Cardiac fibroblast (primary cell): ENCODE data around the gene CRYZ.

Source experiments
- DNase-seq, 2 donors: peaks; one replicate each; pipeline versions ENCODE4 v3.0.0 to v3.0.0-alpha.2; 2010; ENCODE audit warnings: low read depth in 2 of 2
- H3K4me3 ChIP-seq, 2 donors: replicated peaks in 1 of 2; 1 replicate in 1 of 2; 2 replicates in 1 of 2; pipeline ENCODE4 v1.5.1; 2011; ENCODE audit warnings: low read depth in 2 of 2, low read length in 2 of 2, mild to moderate bottlenecking in 2 of 2, moderate library complexity in 1 of 2
- TF ChIP-seq, protein P1 (sequence below): IDR thresholded peaks from one replicate; pipeline ENCODE4 v1.5.1; 2011; ENCODE audit warnings: low read depth, mild to moderate bottlenecking, low read length, inconsistent platforms

The CRYZ gene

DNA sequence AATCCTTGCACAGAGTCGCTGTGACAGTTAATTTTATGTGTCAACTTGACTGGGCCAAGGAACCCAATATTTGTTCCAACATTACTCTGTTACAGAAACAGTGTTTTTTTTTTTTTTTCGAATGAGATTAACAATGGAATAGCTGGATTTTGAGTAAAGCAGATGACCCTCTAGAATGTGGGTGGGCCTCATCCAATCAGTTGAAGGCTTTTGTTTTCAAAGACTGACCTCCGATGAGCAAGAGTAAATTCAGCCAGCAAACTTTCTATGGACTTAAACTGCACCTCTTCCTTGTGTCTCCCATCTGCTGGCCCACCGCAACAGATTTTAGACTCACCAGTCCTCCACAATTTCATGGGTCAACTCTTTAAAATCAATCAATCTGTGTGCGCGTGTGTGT is 17.0 kb downstream of the CRYZ start:
- TF ChIP-seq, protein P1, sequence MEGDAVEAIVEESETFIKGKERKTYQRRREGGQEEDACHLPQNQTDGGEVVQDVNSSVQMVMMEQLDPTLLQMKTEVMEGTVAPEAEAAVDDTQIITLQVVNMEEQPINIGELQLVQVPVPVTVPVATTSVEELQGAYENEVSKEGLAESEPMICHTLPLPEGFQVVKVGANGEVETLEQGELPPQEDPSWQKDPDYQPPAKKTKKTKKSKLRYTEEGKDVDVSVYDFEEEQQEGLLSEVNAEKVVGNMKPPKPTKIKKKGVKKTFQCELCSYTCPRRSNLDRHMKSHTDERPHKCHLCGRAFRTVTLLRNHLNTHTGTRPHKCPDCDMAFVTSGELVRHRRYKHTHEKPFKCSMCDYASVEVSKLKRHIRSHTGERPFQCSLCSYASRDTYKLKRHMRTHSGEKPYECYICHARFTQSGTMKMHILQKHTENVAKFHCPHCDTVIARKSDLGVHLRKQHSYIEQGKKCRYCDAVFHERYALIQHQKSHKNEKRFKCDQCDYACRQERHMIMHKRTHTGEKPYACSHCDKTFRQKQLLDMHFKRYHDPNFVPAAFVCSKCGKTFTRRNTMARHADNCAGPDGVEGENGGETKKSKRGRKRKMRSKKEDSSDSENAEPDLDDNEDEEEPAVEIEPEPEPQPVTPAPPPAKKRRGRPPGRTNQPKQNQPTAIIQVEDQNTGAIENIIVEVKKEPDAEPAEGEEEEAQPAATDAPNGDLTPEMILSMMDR, result no peak
- no peak for DNase-seq
- no peak overlapping the region for H3K4me3 ChIP-seq

DNA sequence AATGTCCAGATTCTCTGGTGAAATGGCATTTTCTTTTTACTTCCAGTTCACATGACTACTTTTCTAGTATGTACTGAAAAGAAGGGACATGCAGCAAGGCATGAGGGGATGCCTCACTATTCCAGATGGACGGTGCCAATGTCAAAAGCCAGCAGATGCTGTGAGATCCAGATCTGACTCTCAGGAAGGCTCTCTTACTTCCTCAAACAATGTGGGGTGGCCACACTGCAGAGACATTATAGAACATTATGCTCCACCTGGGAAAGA is 17.7 kb downstream of the CRYZ start:
- no peak for DNase-seq
- no peak overlapping the region for H3K4me3 ChIP-seq
- TF ChIP-seq, protein P1, result no peak

DNA sequence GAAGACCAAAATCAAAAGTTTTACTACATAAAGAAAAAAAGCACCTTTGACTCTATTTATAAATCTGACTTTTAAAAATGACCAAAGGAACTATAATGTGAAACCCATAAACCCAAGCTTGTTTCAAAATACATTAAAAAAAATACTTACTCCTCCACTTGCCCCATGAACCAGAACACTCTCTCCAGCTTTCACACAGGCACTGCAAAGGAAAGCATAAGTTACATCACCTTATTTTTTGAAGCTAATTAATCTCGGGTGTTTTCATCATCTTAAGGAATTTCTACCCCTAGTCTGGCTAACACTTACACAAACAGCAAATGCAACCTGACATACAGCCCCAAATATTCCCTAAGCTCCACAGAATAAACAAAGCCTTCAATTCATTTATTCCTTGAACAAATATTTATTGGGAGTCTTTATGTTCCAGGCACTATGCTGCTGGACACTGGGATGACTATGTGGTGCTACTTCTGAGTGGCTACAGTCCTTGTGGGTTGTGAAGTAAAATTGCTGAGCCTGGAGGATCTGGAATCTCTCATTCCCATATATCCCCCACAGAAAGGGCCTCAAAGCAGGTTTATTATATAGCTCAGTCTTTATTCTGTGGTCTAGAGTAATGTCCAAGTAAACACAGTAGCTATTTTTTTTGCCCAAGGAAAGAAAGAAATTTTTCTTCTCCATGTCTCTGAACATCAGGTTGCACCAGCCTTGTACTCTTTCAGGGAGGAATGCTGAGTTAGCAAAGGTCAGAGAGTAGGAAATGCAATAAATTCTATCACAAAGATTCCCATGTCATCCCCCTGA is 18.2 kb downstream of the CRYZ start:
- TF ChIP-seq, protein P1, result no peak
- no peak overlapping the region for H3K4me3 ChIP-seq
- DNase-seq, result no peak

DNA sequence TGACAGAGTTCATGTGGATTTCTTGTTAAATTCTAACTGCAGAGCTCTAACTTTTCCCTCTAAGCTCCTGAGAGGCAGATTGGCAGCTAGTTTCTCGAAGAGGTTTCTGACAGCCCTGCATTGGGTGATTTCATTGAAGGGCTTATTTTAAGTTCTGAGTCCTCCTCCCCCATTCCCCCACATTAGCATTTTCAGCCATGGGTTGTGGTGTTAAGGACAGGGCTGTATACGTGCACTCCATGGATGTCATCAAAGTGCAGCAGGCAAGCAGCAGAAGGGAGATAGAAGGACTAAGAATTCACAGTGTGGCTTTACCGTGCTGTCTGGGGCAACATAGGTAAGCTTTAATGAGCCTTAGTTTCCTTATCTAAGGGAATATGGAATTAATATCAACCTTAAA is 19.0 kb downstream of the CRYZ start:
- DNase-seq, result no peak
- no peak overlapping the region for H3K4me3 ChIP-seq
- TF ChIP-seq, protein P1, result no peak

DNA sequence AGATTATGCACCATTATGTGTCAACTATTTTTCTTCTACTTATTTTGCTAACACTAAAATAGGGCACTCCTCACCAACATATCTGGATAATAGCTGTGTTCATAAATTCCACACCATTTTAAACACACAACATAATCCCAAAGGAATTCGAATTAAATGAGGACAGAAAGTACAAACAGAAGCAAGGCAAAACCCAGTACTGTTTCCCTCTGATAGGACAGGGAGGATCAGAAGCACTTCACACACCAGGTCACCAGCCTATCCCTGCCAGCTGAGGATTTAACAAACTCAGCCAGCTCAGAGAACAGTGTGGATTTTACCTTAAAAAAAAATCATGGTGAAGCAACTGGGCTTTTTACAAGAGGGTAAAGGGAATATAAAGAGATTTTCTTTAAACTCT is 20.0 kb downstream of the CRYZ start:
- no peak for DNase-seq
- TF ChIP-seq, protein P1, result no peak
- no peak overlapping the region for H3K4me3 ChIP-seq

DNA sequence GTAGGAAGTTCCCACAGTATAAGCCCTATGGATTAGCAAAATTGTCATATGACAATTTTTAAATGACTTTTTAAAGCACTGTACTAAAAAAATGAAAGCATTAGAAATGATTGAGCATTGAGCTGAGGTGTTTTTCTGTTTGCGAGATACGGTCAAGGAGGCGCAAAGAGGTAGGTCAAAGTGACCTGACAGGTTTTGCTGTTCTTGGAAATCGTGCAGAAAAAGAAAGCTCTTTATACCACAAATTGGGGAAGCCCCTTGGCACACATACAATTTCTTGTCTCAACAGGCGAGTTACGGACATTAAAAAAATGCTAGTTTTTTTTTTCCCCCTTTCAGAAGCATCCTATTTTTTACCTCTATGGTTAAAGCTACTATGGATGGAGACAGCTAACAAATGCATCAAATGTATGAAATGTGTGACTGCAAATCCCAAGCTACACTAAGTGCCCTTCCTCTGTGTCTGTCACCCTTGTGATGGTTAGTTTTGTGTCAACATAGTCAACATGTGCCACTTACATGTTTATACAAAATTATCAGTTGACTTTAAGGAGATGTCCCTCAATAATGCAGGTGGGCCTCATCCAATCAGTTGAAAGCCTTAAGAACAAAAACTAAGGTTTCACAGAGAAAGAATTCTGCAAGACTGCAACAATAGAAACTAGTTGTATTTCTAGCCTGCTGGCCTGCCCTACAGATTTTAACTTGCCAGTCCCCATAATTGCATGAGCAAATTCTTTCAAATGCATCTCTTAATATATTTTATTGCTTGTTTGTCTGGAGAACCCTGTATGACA is 29.3 kb downstream of the CRYZ start:
- DNase-seq, result no peak
- TF ChIP-seq, protein P1, result no peak
- H3K4me3 ChIP-seq, result no peak overlapping the region
